Panc1 (cell line): ENCODE results near the gene DSCAM.

Source experiments
- CTCF ChIP-seq: fragments of 450-650 bp; IDR thresholded peaks from 2 replicates; pipeline ENCODE4 v1.5.1; 2017; ENCODE audit warnings: mild to moderate bottlenecking
- POLR2AphosphoS5 ChIP-seq: IDR thresholded peaks from 2 replicates; pipeline ENCODE4 v1.6.1; 2012; ENCODE audit warnings: mild to moderate bottlenecking, low read depth, low read length, moderate library complexity
- SIN3A ChIP-seq: IDR thresholded peaks from 2 replicates; pipeline ENCODE4 v1.6.1; 2012; ENCODE audit warnings: low read depth, mild to moderate bottlenecking, low read length, moderate library complexity, borderline replicate concordance; ENCODE audit not compliant: insufficient read depth
- TCF7L2 ChIP-seq: IDR thresholded peaks from 2 replicates; pipeline ENCODE4 v1.6.1; 2011; ENCODE audit warnings: mild to moderate bottlenecking, low read depth, low read length, inconsistent platforms

GRCh38 chr21:39984286-39984991 is 862.5 kb downstream of the DSCAM start:
- TF ChIP-seq POLR2AphosphoS5 (no peak), CTCF (no peak), SIN3A (no peak), TCF7L2 (no peak)
